Osteoblast (primary cell): ENCODE measurements around the gene C16orf74. TPM values are rescaled to one million over a fixed set of nuclear protein-coding genes. Genes with fewer than 3 reads are reported as not detected.

Experiments used
- DNase-seq: peaks from one replicate; pipeline ENCODE4 v3.0.0; 2011; ENCODE audit warnings: low spot score, mixed read lengths; ENCODE audit not compliant: insufficient read length; ENCODE audit errors: missing footprints
- H2AFZ ChIP-seq: 2 replicates; pipeline ENCODE4 v1.6.0; 2011; ENCODE audit warnings: mild to moderate bottlenecking, low read length
- H3K27ac ChIP-seq: 2 replicates; pipeline ENCODE4 v1.5.1; 2011; ENCODE audit warnings: mild to moderate bottlenecking, low read depth, low read length, moderate library complexity
- H3K27me3 ChIP-seq: 2 replicates; pipeline ENCODE4 v1.6.0; 2012; ENCODE audit warnings: mild to moderate bottlenecking, control low read depth, inconsistent platforms, low read length, moderate library complexity; ENCODE audit not compliant: insufficient read depth
- H3K36me3 ChIP-seq: 2 replicates; pipeline ENCODE4 v1.5.1; 2011; ENCODE audit warnings: mild to moderate bottlenecking, low read length, control low read depth, moderate library complexity; ENCODE audit not compliant: insufficient read depth
- H3K4me1 ChIP-seq: 2 replicates; pipeline ENCODE4 v1.5.1; 2011; ENCODE audit warnings: mild to moderate bottlenecking, low read length, control low read depth, moderate library complexity; ENCODE audit not compliant: insufficient read depth
- H3K4me2 ChIP-seq: 2 replicates; pipeline ENCODE4 v1.6.0; 2011; ENCODE audit warnings: mild to moderate bottlenecking, low read length; ENCODE audit not compliant: insufficient read depth
- H3K4me3 ChIP-seq: fragments of 200-600 bp; sonication (generic); 3 replicates; pipeline ENCODE4 v1.5.1; 2012; ENCODE audit warnings: mild to moderate bottlenecking, low read length, inconsistent platforms; ENCODE audit not compliant: insufficient read depth
- H3K79me2 ChIP-seq: 2 replicates; pipeline ENCODE4 v1.6.0; 2012; ENCODE audit warnings: mild to moderate bottlenecking, low read length, control low read depth, inconsistent platforms; ENCODE audit not compliant: insufficient read depth
- H3K9me3 ChIP-seq: 2 replicates; pipeline ENCODE4 v1.5.1; 2011; ENCODE audit warnings: low read depth, low read length, control low read depth
- H4K20me1 ChIP-seq: 2 replicates; pipeline ENCODE4 v1.6.0; 2012; ENCODE audit warnings: mild to moderate bottlenecking, low read length, control low read depth; ENCODE audit not compliant: insufficient read depth
- total RNA-seq: library from RNA; depleted of rRNA; stranded (reverse); fragments of >200 nt; gene quantifications from 2 replicates; pipeline ENCODE4 v1.2.3, GENCODE V29; 2012
- TF ChIP-seq, protein P1 (sequence below): IDR thresholded peaks from 2 replicates; pipeline ENCODE4 v1.5.1; 2011; ENCODE audit warnings: mild to moderate bottlenecking, low read depth, low read length, moderate library complexity; ENCODE audit errors: extremely low read depth

Gene C16orf74
- total RNA-seq, 1 donor: 0.72 TPM

DNA sequence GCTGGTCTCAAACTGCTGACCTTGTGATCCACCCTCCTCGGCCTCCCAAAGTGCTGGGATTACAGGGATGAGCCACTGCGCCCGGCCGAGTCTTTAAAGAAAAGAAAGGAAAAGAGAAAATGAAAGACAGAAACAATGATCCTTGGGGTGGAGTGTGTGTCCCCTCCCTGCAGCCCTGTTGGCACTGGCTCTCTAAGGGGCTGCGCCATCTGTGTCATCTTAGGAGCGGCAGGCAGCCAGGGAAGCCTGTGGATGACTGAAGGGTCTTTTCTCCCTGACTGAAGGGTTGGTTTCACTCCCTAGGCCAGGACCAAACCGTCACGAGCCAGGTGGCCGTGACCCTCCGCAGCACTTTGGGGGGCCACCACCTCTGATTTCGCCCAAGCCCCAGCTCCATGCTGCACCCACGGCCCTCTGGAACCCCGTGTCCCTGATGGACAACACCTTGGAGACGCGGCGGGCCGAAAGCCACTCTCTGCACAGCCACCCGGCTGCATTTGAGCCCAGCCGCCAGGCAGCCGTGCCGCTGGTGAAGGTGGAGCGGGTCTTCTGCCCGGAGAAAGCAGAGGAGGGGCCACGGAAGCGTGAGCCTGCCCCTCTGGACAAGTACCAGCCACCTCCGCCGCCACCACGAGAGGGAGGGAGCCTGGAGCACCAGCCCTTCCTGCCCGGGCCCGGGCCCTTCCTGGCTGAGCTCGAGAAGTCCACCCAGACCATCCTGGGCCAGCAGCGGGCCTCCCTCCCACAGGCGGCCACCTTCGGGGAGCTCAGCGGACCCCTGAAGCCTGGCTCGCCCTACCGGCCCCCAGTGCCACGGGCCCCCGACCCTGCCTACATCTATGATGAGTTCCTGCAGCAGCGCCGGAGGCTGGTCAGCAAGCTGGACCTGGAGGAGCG lies 89.8 kb downstream of the C16orf74 start:
- Histone ChIP-seq H3K9me3 (no peaks in the 10 kb centered on the region), H4K20me1 (peaks cover 58% of the 10 kb centered on the region), H3K79me2 (no peaks in the 10 kb centered on the region), H2AFZ (no peak overlapping the region), H3K27ac (no peak overlapping the region), H3K36me3 (peaks cover 84% of the 10 kb centered on the region), H3K4me2 (no peak overlapping the region), H3K27me3 (no peaks in the 10 kb centered on the region), H3K4me3 (no peak overlapping the region), H3K4me1 (no peaks in the 10 kb centered on the region)
- TF ChIP-seq, protein P1, sequence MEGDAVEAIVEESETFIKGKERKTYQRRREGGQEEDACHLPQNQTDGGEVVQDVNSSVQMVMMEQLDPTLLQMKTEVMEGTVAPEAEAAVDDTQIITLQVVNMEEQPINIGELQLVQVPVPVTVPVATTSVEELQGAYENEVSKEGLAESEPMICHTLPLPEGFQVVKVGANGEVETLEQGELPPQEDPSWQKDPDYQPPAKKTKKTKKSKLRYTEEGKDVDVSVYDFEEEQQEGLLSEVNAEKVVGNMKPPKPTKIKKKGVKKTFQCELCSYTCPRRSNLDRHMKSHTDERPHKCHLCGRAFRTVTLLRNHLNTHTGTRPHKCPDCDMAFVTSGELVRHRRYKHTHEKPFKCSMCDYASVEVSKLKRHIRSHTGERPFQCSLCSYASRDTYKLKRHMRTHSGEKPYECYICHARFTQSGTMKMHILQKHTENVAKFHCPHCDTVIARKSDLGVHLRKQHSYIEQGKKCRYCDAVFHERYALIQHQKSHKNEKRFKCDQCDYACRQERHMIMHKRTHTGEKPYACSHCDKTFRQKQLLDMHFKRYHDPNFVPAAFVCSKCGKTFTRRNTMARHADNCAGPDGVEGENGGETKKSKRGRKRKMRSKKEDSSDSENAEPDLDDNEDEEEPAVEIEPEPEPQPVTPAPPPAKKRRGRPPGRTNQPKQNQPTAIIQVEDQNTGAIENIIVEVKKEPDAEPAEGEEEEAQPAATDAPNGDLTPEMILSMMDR: no peak
- DNase-seq: peak; percentile 72

DNA sequence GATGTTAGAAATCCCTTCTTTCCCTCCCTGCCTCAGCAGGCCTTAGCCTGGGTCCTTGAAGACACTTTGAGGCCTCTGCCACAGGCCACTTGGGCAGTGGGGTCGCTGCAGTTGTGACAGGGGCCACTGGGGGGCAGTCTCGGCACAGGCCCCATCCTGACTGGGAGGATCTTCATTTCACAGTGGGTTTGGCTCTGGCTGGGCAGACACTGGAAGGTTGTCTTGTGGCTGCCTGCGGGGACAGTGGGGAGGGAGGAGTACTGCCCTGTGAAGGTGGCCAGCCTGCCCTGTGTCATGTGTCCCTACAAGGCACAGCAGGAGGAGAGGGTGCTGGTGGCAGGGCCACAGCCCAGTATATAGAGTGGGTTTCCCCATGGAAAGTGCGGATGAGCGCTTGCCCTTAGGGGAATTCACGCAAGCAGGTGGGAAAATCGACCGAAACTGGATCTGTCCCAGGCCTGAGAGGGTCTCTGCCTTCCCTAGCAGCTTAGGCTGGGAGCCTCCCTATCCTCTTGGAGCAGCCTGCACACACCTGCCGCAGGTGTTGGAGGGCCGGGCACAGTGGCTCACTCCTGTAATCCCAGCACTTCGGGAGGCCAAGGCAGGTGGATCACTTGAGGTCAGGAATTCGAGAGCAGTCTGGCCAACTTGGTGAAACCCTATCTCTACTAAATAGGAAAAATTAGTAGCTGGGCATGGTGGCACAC lies 90.9 kb downstream of the C16orf74 start:
- Histone ChIP-seq H4K20me1 (peaks cover 62% of the 10 kb centered on the region), H3K4me1 (no peaks in the 10 kb centered on the region), H3K27ac (no peak overlapping the region), H3K79me2 (no peaks in the 10 kb centered on the region), H2AFZ (no peak overlapping the region), H3K36me3 (peaks cover 83% of the 10 kb centered on the region), H3K4me3 (no peak overlapping the region), H3K4me2 (no peak overlapping the region), H3K9me3 (no peaks in the 10 kb centered on the region), H3K27me3 (no peaks in the 10 kb centered on the region)
- TF ChIP-seq, protein P1: peak; percentile 86
- DNase-seq: peak; percentile 100

DNA sequence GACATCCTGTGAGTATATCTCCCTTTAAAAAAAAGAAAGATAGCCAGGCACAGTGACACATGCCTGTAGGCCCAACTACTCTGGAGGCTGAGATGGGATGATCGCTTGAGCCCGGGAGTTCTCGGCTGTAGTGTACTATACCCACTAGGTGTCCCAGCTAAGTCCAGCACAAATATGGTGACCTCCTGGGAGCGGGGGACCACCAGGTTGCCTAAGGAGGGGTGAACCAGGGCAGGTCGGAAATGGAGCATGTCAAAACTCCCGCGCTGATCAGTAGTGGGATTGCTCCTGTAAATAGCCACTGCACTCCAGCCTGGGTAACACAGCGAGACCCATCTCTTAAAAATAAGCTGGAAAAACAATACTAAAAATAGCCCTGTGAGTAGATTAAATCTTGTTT lies 91.6 kb downstream of the C16orf74 start:
- no peak overlapping the region for H3K4me2 ChIP-seq
- H3K4me3 ChIP-seq: no peak overlapping the region
- H3K79me2 ChIP-seq: no peaks in the 10 kb centered on the region
- TF ChIP-seq, protein P1: no peak
- no peaks in the 10 kb centered on the region for H3K27me3 ChIP-seq
- no peak overlapping the region for H3K27ac ChIP-seq
- no peaks in the 10 kb centered on the region for H3K4me1 ChIP-seq
- H2AFZ ChIP-seq: no peak overlapping the region
- peaks cover 82% of the 10 kb centered on the region for H3K36me3 ChIP-seq
- H3K9me3 ChIP-seq: no peaks in the 10 kb centered on the region
- peaks cover 61% of the 10 kb centered on the region for H4K20me1 ChIP-seq
- no peak for DNase-seq
